ENCODE measurements around the gene SCD.

DNA sequence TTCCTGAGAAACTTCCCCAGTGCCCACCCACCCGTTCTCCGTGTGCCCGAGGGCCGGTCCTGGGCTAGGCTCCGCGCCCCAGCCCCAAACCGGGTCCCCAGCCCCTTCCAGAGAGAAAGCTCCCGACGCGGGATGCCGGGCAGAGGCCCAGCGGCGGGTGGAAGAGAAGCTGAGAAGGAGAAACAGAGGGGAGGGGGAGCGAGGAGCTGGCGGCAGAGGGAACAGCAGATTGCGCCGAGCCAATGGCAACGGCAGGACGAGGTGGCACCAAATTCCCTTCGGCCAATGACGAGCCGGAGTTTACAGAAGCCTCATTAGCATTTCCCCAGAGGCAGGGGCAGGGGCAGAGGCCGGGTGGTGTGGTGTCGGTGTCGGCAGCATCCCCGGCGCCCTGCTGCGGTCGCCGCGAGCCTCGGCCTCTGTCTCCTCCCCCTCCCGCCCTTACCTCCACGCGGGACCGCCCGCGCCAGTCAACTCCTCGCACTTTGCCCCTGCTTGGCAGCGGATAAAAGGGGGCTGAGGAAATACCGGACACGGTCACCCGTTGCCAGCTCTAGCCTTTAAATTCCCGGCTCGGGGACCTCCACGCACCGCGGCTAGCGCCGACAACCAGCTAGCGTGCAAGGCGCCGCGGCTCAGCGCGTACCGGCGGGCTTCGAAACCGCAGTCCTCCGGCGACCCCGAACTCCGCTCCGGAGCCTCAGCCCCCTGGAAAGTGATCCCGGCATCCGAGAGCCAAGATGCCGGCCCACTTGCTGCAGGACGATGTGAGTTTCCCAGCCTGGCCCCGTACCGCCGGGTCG, at the start of gene SCD:
- TF ChIP-seq POLR2A (IDR thresholded peaks at IDR 0.05; ENCODE audit: low read depth) (peak; percentile 20), POLR2AphosphoS5 (IDR thresholded peaks at IDR 0.05) (peak; percentile 58 to 77), EP300 (IDR thresholded peaks at IDR 0.05) (no peak)
- TF ChIP-seq, protein P1, sequence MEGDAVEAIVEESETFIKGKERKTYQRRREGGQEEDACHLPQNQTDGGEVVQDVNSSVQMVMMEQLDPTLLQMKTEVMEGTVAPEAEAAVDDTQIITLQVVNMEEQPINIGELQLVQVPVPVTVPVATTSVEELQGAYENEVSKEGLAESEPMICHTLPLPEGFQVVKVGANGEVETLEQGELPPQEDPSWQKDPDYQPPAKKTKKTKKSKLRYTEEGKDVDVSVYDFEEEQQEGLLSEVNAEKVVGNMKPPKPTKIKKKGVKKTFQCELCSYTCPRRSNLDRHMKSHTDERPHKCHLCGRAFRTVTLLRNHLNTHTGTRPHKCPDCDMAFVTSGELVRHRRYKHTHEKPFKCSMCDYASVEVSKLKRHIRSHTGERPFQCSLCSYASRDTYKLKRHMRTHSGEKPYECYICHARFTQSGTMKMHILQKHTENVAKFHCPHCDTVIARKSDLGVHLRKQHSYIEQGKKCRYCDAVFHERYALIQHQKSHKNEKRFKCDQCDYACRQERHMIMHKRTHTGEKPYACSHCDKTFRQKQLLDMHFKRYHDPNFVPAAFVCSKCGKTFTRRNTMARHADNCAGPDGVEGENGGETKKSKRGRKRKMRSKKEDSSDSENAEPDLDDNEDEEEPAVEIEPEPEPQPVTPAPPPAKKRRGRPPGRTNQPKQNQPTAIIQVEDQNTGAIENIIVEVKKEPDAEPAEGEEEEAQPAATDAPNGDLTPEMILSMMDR (IDR thresholded peaks at IDR 0.05), result no peak
